GM12878 (cell line): ENCODE results near the gene KCNH6. TPM values are rescaled to one million over a fixed set of nuclear protein-coding genes. Genes with fewer than 3 reads are reported as not detected.
A peak's percentile ranks its signal among the peaks of the same experiment; 100 is the strongest.

Source experiments
- BHLHE40 ChIP-seq, 2 experiments: fragments of 450-650 bp in 1 of 2; IDR thresholded peaks; 2 replicates each; pipeline ENCODE4 v1.6.1; 2011 to 2017; ENCODE audit warnings: low read depth in 2 of 2, borderline replicate concordance in 1 of 2, improper control_type of control experiment in 1 of 2, low read length in 1 of 2, mild to moderate bottlenecking in 1 of 2
- CBFB ChIP-seq: IDR thresholded peaks from 2 replicates; pipeline ENCODE4 v1.6.1; 2016; ENCODE audit warnings: antibody characterized with exemption, low read depth
- CREM ChIP-seq: IDR thresholded peaks from 2 replicates; pipeline ENCODE4 v1.6.1; 2014; ENCODE audit warnings: antibody characterized with exemption, low read depth
- EZH2 ChIP-seq: IDR thresholded peaks from 2 replicates; pipeline ENCODE4 v1.6.1; 2012; ENCODE audit warnings: low read depth, mild to moderate bottlenecking, control low read depth, inconsistent platforms, low read length, borderline replicate concordance; ENCODE audit not compliant: control insufficient read depth
- JUNB ChIP-seq: IDR thresholded peaks from 2 replicates; pipeline ENCODE4 v1.6.1; 2016; ENCODE audit warnings: antibody characterized with exemption, mild to moderate bottlenecking
- KAT2A ChIP-seq: conservative IDR thresholded peaks from 2 replicates; pipeline ENCODE4 v1.6.1; 2011; ENCODE audit warnings: low read depth, low read length; ENCODE audit not compliant: control insufficient read depth
- PAX5 ChIP-seq: IDR thresholded peaks from 2 replicates; pipeline ENCODE4 v1.6.1; 2011; ENCODE audit warnings: low read depth, low read length, borderline replicate concordance
- SIX5 ChIP-seq: IDR thresholded peaks from 2 replicates; pipeline ENCODE4 v1.6.1; 2011; ENCODE audit warnings: mild to moderate bottlenecking, low read depth, low read length, moderate library complexity; ENCODE audit not compliant: severe bottlenecking
- polyA plus RNA-seq, 11 experiments: library from polyadenylated mRNA; depleted of rRNA in 4 of 11; unstranded in 6 of 11; stranded (reverse) in 5 of 11; fragments of >200 nt; fragmentation: Nextera tagmentation in 4 of 11; fragmentation: Illumina TruSeq in 1 of 11; extraction: Ambion mirVana in 4 of 11; extraction: Trizol in 1 of 11; gene quantifications; 1 replicate in 1 of 11; 2 replicates in 10 of 11; pipeline versions ENCODE4 v1.2.1 to v1.2.3, GENCODE V29; 2011 to 2016; ENCODE audit warnings: inconsistent platforms in 2 of 11, missing spikeins in 2 of 11, low read depth in 1 of 11
- total RNA-seq, 4 experiments: library from RNA; depleted of rRNA in 3 of 4; stranded (reverse); fragments of >200 nt in 3 of 4; fragmentation: Illumina TruSeq in 1 of 4; extraction: Trizol in 1 of 4; gene quantifications; 2 replicates each; pipeline versions ENCODE4 v1.2.1 to v1.2.3, GENCODE V29; 2013 to 2021
- TF ChIP-seq, protein P1 (sequence below): IDR thresholded peaks from 2 replicates; pipeline ENCODE4 v1.6.1; 2012; ENCODE audit warnings: improper control_type of control experiment, low read depth, low read length; ENCODE audit not compliant: insufficient replicate concordance
- TF ChIP-seq, protein P2 (sequence below): fragments of 450-650 bp; formaldehyde crosslinking; IDR thresholded peaks from 2 replicates; pipeline ENCODE4 v1.5.0; 2022; ENCODE audit warnings: mild to moderate bottlenecking, missing genetic modification characterization
- TF ChIP-seq, protein P3 (sequence below): fragments of 450-650 bp; IDR thresholded peaks from 2 replicates; pipeline ENCODE4 v1.6.1; 2017; ENCODE audit warnings: antibody characterized with exemption, mild to moderate bottlenecking, moderate library complexity
- TF ChIP-seq, protein P4 (sequence below): fragments of 450-650 bp; IDR thresholded peaks from 2 replicates; pipeline ENCODE4 v1.6.1; 2017; ENCODE audit warnings: low read depth, mild to moderate bottlenecking, moderate library complexity

Gene KCNH6
- total and polyA plus RNA-seq, 10 of the 15 experiments (the other 5 are each of a cell fraction or from before 2014, with no cell fraction given) = not detected

DNA sequence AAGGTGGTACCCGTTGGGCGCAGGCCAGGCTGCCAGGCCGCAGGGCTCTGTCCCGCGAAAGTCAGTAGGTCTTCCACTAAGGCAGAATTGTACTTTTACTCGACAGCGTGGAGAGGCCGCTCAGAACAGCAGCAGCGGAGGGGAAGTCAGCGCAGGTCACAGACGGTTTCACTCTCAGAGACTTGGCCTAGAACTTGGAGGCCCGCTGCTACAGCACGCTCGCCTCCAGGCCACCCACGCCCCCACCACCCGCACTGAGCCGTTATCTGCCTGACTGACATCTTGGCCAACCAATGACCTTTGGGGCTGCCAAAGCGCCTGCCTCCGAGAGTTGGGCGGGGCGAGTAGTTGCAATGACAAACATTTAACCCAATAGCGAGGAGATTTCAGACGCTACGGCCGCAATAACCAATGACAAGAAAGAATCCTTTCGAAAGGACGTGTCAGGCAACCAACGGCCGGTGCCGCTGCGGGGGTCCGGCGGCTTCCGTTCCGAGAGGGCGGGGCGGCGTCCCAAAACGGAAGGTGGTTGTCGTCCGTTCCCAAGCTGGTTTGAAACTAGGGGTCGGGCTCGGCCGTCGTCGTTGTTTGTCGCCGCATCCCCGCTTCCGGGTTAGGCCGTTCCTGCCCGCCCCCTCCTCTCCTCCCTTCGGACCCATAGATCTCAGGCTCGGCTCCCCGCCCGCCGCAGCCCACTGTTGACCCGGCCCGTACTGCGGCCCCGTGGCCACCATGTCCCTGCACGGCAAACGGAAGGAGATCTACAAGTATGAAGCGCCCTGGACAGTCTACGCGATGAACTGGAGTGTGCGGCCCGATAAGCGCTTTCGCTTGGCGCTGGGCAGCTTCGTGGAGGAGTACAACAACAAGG is 27.0 kb downstream of the KCNH6 start, which contains the start of gene DCAF7 (continued):
- TF ChIP-seq, protein P1, sequence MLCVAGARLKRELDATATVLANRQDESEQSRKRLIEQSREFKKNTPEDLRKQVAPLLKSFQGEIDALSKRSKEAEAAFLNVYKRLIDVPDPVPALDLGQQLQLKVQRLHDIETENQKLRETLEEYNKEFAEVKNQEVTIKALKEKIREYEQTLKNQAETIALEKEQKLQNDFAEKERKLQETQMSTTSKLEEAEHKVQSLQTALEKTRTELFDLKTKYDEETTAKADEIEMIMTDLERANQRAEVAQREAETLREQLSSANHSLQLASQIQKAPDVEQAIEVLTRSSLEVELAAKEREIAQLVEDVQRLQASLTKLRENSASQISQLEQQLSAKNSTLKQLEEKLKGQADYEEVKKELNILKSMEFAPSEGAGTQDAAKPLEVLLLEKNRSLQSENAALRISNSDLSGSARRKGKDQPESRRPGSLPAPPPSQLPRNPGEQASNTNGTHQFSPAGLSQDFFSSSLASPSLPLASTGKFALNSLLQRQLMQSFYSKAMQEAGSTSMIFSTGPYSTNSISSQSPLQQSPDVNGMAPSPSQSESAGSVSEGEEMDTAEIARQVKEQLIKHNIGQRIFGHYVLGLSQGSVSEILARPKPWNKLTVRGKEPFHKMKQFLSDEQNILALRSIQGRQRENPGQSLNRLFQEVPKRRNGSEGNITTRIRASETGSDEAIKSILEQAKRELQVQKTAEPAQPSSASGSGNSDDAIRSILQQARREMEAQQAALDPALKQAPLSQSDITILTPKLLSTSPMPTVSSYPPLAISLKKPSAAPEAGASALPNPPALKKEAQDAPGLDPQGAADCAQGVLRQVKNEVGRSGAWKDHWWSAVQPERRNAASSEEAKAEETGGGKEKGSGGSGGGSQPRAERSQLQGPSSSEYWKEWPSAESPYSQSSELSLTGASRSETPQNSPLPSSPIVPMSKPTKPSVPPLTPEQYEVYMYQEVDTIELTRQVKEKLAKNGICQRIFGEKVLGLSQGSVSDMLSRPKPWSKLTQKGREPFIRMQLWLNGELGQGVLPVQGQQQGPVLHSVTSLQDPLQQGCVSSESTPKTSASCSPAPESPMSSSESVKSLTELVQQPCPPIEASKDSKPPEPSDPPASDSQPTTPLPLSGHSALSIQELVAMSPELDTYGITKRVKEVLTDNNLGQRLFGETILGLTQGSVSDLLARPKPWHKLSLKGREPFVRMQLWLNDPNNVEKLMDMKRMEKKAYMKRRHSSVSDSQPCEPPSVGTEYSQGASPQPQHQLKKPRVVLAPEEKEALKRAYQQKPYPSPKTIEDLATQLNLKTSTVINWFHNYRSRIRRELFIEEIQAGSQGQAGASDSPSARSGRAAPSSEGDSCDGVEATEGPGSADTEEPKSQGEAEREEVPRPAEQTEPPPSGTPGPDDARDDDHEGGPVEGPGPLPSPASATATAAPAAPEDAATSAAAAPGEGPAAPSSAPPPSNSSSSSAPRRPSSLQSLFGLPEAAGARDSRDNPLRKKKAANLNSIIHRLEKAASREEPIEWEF = no peak
- TF ChIP-seq BHLHE40 (IDR thresholded peaks at IDR 0.05; ENCODE audit: borderline replicate concordance in 1 of 2, low read depth in 2 of 2, low read length in 1 of 2) = peak; percentile 78 to 87; a peak in 3 of 4 replicates
- TF ChIP-seq SIX5 = no peak
- TF ChIP-seq, protein P2, sequence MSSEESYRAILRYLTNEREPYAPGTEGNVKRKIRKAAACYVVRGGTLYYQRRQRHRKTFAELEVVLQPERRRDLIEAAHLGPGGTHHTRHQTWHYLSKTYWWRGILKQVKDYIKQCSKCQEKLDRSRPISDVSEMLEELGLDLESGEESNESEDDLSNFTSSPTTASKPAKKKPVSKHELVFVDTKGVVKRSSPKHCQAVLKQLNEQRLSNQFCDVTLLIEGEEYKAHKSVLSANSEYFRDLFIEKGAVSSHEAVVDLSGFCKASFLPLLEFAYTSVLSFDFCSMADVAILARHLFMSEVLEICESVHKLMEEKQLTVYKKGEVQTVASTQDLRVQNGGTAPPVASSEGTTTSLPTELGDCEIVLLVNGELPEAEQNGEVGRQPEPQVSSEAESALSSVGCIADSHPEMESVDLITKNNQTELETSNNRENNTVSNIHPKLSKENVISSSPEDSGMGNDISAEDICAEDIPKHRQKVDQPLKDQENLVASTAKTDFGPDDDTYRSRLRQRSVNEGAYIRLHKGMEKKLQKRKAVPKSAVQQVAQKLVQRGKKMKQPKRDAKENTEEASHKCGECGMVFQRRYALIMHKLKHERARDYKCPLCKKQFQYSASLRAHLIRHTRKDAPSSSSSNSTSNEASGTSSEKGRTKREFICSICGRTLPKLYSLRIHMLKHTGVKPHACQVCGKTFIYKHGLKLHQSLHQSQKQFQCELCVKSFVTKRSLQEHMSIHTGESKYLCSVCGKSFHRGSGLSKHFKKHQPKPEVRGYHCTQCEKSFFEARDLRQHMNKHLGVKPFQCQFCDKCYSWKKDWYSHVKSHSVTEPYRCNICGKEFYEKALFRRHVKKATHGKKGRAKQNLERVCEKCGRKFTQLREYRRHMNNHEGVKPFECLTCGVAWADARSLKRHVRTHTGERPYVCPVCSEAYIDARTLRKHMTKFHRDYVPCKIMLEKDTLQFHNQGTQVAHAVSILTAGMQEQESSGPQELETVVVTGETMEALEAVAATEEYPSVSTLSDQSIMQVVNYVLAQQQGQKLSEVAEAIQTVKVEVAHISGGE (CRISPR knock-in tag) = no peak
- peak; percentile 30 for TF ChIP-seq CBFB
- TF ChIP-seq KAT2A = no peak
- TF ChIP-seq CREM = peak; percentile 80
- no peak; the same call in 1 of the 2 replicates for TF ChIP-seq JUNB
- TF ChIP-seq, protein P3, sequence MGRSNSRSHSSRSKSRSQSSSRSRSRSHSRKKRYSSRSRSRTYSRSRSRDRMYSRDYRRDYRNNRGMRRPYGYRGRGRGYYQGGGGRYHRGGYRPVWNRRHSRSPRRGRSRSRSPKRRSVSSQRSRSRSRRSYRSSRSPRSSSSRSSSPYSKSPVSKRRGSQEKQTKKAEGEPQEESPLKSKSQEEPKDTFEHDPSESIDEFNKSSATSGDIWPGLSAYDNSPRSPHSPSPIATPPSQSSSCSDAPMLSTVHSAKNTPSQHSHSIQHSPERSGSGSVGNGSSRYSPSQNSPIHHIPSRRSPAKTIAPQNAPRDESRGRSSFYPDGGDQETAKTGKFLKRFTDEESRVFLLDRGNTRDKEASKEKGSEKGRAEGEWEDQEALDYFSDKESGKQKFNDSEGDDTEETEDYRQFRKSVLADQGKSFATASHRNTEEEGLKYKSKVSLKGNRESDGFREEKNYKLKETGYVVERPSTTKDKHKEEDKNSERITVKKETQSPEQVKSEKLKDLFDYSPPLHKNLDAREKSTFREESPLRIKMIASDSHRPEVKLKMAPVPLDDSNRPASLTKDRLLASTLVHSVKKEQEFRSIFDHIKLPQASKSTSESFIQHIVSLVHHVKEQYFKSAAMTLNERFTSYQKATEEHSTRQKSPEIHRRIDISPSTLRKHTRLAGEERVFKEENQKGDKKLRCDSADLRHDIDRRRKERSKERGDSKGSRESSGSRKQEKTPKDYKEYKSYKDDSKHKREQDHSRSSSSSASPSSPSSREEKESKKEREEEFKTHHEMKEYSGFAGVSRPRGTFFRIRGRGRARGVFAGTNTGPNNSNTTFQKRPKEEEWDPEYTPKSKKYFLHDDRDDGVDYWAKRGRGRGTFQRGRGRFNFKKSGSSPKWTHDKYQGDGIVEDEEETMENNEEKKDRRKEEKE = no peak
- TF ChIP-seq EZH2 = no peak
- peak; percentile 71; the same call in 1 of the 2 replicates for TF ChIP-seq PAX5
- TF ChIP-seq, protein P4, sequence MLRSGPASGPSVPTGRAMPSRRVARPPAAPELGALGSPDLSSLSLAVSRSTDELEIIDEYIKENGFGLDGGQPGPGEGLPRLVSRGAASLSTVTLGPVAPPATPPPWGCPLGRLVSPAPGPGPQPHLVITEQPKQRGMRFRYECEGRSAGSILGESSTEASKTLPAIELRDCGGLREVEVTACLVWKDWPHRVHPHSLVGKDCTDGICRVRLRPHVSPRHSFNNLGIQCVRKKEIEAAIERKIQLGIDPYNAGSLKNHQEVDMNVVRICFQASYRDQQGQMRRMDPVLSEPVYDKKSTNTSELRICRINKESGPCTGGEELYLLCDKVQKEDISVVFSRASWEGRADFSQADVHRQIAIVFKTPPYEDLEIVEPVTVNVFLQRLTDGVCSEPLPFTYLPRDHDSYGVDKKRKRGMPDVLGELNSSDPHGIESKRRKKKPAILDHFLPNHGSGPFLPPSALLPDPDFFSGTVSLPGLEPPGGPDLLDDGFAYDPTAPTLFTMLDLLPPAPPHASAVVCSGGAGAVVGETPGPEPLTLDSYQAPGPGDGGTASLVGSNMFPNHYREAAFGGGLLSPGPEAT = 0 out of 2 replicates have a peak, but pooled peaks have one; percentile 7
